Colonic mucosa (tissue), 4 donors: ENCODE data around the gene GALNT18. TPM values are rescaled to one million over a fixed set of nuclear protein-coding genes. Genes with fewer than 3 reads are reported as not detected.

ENCODE experiments used
- DNase-seq: peaks from one replicate; pipeline ENCODE4 v3.0.0-alpha.2; 2020
- H3K27ac ChIP-seq: fragments of 200-600 bp; one replicate; pipeline ENCODE4 v1.8.0; 2021
- H3K27me3 ChIP-seq: fragments of 200-600 bp; one replicate; pipeline ENCODE4 v1.8.0; 2021
- H3K36me3 ChIP-seq: fragments of 200-600 bp; one replicate; pipeline ENCODE4 v1.8.0; 2021
- H3K4me1 ChIP-seq: fragments of 200-600 bp; one replicate; pipeline ENCODE4 v1.8.0; 2021; ENCODE audit warnings: mild to moderate bottlenecking
- H3K4me3 ChIP-seq: fragments of 200-600 bp; one replicate; pipeline ENCODE4 v1.8.0; 2021
- H3K9ac ChIP-seq, 2 donors: one replicate each; pipeline ENCODE4 v1.7.0; 2013; ENCODE audit warnings: control low read depth in 2 of 2, low read depth in 2 of 2, low read length in 2 of 2
- H3K9me3 ChIP-seq: fragments of 200-600 bp; one replicate; pipeline ENCODE4 v1.8.0; 2021
- intact Hi-C: fragments of 100-400 bp; cut with DNase I; formaldehyde crosslinking; loops from one replicate; pipeline ENCODE4 v1.14.1; 2022
- total RNA-seq, 2 donors: library from RNA; stranded (reverse); fragmentation: NEBNext Ultra II Directional in 1 of 2; extraction: Animal tissue kit (Norgen Biotek cat#: 25700) in 1 of 2; gene quantifications; one replicate each; pipeline ENCODE4 v1.2.1, GENCODE V29; 2021
- TF ChIP-seq, protein P1 (sequence below): fragments of 200-600 bp; IDR thresholded peaks from one replicate; pipeline ENCODE4 v1.8.0; 2022; ENCODE audit warnings: antibody characterized with exemption, mild to moderate bottlenecking
- donor health status: healthy.
- donor health status: DM: no; HTN: no; CAD: no.
- donor health status: DM: no; HTN: no; CAD: no.

Gene GALNT18
- total RNA-seq, 2 donors from 2014 or later = 3.6 to 8.3 TPM

DNA sequence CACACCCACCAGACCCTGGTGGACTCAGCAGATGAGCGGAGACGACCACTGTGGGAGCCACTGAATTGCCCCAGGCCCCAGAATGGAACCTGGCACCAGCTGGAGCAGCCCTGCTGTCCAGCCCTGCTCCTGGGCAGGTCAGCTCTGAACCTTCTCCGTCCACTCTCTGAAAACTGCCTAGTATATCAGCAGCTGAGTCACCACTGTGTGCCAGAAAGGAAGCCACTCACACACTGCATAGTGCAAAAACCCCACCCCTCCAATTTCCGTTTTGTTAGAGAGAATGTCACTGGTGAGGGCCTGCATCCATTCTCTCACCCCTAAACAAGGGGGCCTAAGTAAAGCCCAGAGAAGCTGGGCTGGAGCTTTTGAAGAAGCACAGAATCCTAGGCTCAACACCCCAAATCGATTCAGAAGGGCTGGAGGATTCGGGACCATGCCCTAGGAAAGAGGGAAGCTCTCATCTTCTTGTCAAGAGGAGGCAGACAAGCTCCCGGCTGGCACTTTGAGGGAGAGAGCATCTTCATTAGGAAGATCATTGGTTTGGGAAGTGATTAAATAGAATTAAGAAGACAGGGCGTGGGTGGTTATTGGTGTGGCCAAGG lies 44.5 kb downstream of the GALNT18 start:
- Histone ChIP-seq H3K9me3 (no peaks in the 10 kb centered on the region), H3K27me3 (no peaks in the 10 kb centered on the region), H3K27ac (no peak overlapping the region), H3K36me3 (no peaks in the 10 kb centered on the region), H3K9ac (no peak overlapping the region), H3K4me1 (no peaks in the 10 kb centered on the region), H3K4me3 (no peak overlapping the region)
- TF ChIP-seq, protein P1, sequence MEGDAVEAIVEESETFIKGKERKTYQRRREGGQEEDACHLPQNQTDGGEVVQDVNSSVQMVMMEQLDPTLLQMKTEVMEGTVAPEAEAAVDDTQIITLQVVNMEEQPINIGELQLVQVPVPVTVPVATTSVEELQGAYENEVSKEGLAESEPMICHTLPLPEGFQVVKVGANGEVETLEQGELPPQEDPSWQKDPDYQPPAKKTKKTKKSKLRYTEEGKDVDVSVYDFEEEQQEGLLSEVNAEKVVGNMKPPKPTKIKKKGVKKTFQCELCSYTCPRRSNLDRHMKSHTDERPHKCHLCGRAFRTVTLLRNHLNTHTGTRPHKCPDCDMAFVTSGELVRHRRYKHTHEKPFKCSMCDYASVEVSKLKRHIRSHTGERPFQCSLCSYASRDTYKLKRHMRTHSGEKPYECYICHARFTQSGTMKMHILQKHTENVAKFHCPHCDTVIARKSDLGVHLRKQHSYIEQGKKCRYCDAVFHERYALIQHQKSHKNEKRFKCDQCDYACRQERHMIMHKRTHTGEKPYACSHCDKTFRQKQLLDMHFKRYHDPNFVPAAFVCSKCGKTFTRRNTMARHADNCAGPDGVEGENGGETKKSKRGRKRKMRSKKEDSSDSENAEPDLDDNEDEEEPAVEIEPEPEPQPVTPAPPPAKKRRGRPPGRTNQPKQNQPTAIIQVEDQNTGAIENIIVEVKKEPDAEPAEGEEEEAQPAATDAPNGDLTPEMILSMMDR = no peak
- intact Hi-C loops = no loop called here
- DNase-seq = peak; percentile 15

DNA sequence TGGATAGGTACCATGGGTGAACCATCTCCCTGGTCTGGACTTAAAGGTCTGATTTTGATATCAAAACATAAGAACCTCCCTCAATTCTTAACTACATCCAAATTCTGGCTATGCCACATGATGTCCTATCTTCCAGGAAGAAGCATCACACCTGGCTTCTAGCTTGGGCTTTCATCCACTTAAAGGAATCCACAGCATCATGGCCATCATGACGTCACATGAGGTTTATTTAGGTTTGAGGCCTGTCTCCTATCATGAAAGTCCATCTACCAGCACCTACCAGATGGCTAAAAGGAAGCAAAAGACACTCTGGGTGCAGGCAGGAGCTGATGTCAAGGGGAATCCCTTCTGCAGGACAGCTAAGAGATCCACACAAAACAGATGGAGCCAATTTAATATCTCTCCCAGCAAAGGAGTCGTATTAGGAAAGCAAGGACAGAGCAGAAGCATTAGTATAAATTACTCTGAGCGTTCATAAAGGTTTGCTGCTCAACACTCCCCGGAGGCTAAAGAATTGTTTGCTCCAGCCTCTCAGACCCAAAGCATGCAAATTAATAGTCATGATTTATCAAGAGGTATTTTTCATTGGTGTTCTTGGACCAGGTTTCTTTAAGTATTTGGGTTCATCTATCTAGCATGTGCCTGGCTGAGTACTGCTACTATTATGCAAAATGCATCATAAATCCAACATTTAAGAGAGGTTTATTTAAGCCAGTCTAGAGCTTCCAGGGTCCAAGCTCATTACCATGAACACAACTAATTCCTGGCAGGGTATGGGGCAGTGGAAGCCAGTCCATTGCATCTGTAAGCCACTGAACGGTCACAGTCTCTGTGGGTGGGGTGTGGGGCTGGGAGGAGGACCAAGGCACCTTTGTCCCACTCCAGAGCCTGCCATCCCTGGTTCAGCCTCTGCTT lies 47.2 kb downstream of the GALNT18 start:
- Histone ChIP-seq H3K9ac (no peak overlapping the region), H3K9me3 (no peaks in the 10 kb centered on the region), H3K4me1 (no peaks in the 10 kb centered on the region), H3K36me3 (no peaks in the 10 kb centered on the region), H3K27me3 (no peaks in the 10 kb centered on the region), H3K27ac (no peak overlapping the region), H3K4me3 (no peak overlapping the region)
- TF ChIP-seq, protein P1 = no peak
- intact Hi-C loops = no loop called here
- DNase-seq = no peak

DNA sequence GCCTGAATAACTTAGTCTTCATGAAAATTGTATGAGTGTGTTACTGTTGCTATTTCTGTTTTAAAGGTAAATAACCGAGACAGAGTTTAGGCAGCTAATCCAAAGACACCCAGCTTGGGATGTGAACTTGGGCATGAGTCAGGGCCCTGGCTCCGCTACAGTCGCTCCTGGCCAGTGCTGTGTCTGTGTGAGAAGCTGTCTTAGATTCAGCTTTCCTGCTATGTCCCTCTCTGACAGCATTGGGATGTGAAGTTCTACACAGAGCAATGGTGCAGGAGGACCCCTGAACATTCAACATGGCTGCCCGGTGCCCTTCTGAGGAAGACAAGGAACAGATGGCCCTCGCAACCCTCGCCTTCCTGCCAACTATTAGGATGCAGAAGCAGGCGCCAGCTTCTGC lies 49.4 kb downstream of the GALNT18 start:
- H3K9me3 ChIP-seq = no peaks in the 10 kb centered on the region
- H3K36me3 ChIP-seq = no peaks in the 10 kb centered on the region
- no peaks in the 10 kb centered on the region for H3K27me3 ChIP-seq
- TF ChIP-seq, protein P1 = no peak
- H3K27ac ChIP-seq = no peak overlapping the region
- no peaks in the 10 kb centered on the region for H3K4me1 ChIP-seq
- no peak for DNase-seq
- H3K9ac ChIP-seq = no peak overlapping the region
- intact Hi-C loops = no loop called here
- no peak overlapping the region for H3K4me3 ChIP-seq

DNA sequence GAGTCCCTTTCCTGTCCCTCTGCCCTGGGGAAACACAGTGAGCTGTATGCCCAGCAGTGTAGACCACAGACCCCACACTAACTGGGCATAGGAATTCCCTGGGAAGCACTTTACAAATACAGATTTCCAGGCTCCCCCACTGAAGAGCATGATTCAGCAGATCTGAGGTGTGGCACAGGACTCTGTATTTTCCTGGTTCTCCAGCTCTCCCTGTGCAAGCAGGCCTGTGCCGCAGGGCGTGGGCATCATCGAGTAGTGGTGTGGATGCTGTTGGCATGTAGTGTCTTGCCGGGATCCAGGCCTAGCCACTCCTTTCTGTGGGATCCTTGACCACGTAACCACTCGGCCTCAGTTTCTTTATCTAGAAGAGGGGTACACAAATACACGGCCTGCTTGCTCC lies 49.9 kb downstream of the GALNT18 start:
- no peak overlapping the region for H3K4me3 ChIP-seq
- no peaks in the 10 kb centered on the region for H3K4me1 ChIP-seq
- intact Hi-C loops = no loop called here
- DNase-seq = no peak
- H3K27me3 ChIP-seq = no peaks in the 10 kb centered on the region
- TF ChIP-seq, protein P1 = no peak
- no peaks in the 10 kb centered on the region for H3K9me3 ChIP-seq
- H3K27ac ChIP-seq = no peak overlapping the region
- no peak overlapping the region for H3K9ac ChIP-seq
- H3K36me3 ChIP-seq = no peaks in the 10 kb centered on the region

DNA sequence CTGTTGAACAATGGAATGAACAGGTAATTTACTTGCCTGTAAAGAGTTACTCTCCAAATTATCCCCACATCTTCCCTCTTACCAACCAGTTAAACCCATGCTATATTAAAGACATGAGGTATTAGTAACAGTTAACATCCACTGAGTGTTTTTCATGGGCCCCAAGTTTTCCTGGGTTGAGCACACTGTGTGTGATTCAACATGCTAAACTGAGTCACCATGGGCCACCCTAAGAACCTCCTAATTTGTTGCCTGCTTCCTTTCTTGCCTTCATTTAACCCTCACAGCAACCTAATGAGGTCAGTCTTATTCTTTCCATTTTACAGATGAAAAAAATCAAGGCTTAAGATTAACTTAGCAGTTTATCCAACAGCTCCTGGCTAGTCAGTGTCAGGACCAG lies 51.0 kb downstream of the GALNT18 start:
- H3K27ac ChIP-seq = no peak overlapping the region
- no peak overlapping the region for H3K9ac ChIP-seq

More for the DNA sequence above, 51.0 kb downstream of the GALNT18 start:
- H3K9me3 ChIP-seq = no peaks in the 10 kb centered on the region
- H3K4me1 ChIP-seq = no peaks in the 10 kb centered on the region
- H3K36me3 ChIP-seq = no peaks in the 10 kb centered on the region
- no peaks in the 10 kb centered on the region for H3K27me3 ChIP-seq
- H3K4me3 ChIP-seq = no peak overlapping the region
- intact Hi-C loops = no loop called here
- DNase-seq = no peak
- TF ChIP-seq, protein P1 = no peak
